Mesenteric fat pad (tissue), 1 donor: ENCODE data around the gene IREB2. TPM values are rescaled to one million over a fixed set of nuclear protein-coding genes. Genes with fewer than 3 reads are reported as not detected.

Experiments
- DNase-seq: peaks from one replicate; pipeline ENCODE4 v3.0.0-alpha.2; 2020; ENCODE audit warnings: low spot score
- long read RNA-seq: library from polyadenylated mRNA; unstranded; transcript quantifications from one replicate; pipeline ENCODE4 v2.0.0, GENCODE V29; 2020
- total RNA-seq: library from RNA; stranded (reverse); fragmentation: NEBNext Ultra II Directional; extraction: Animal tissue kit (Norgen Biotek cat#: 25700); gene quantifications from one replicate; pipeline ENCODE4 v1.2.1, GENCODE V29; 2021
- donor health status: DM: yes; HTN: yes; CAD: no.

The IREB2 gene, protein sequence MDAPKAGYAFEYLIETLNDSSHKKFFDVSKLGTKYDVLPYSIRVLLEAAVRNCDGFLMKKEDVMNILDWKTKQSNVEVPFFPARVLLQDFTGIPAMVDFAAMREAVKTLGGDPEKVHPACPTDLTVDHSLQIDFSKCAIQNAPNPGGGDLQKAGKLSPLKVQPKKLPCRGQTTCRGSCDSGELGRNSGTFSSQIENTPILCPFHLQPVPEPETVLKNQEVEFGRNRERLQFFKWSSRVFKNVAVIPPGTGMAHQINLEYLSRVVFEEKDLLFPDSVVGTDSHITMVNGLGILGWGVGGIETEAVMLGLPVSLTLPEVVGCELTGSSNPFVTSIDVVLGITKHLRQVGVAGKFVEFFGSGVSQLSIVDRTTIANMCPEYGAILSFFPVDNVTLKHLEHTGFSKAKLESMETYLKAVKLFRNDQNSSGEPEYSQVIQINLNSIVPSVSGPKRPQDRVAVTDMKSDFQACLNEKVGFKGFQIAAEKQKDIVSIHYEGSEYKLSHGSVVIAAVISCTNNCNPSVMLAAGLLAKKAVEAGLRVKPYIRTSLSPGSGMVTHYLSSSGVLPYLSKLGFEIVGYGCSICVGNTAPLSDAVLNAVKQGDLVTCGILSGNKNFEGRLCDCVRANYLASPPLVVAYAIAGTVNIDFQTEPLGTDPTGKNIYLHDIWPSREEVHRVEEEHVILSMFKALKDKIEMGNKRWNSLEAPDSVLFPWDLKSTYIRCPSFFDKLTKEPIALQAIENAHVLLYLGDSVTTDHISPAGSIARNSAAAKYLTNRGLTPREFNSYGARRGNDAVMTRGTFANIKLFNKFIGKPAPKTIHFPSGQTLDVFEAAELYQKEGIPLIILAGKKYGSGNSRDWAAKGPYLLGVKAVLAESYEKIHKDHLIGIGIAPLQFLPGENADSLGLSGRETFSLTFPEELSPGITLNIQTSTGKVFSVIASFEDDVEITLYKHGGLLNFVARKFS
- 57.1 TPM for total RNA-seq
- long read RNA-seq, full-length matches to known transcripts = 2 of 30 reads
- long read RNA-seq, partial matches to known transcripts = 14 of 30 reads
- long read RNA-seq, other reads (novel, unspliced or antisense) = 14 of 30 reads

GRCh38 chr15:78437762-78438618 lies at the start of gene IREB2:
TSS of gene IREB2 (plus strand) at chr15:78438216. CDS start at chr15:78438338, 122 bp downstream.
- DNase-seq = peak; percentile 98

- peak; percentile 51 for DNase-seq
Observed at GRCh38 chr15:78388865-78389264, 49.2 kb upstream of the IREB2 start.

- peak; percentile 47 for DNase-seq
Observed at GRCh38 chr15:78389322-78389721, 48.7 kb upstream of the IREB2 start.

DNA sequence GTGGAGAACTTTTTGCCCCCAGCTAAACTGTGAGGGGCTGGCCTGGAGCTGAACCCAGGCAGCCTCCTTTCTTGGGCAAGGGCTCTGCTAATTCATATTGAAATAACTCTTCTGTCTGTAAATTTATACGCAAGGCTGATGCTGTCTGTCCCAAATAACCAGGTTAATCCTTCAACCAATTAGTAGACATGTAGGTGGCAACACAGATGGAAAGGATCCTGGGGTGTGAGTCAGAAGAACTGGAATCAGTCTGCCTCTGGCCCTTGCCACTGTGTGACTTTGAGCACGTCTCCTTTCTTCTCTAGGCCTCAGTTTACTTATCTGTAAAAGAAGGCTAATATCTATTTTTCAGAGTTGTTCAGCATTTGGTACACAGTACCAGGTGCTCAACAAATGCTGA lies 48.3 kb upstream of the IREB2 start:
- DNase-seq = no peak

DNA sequence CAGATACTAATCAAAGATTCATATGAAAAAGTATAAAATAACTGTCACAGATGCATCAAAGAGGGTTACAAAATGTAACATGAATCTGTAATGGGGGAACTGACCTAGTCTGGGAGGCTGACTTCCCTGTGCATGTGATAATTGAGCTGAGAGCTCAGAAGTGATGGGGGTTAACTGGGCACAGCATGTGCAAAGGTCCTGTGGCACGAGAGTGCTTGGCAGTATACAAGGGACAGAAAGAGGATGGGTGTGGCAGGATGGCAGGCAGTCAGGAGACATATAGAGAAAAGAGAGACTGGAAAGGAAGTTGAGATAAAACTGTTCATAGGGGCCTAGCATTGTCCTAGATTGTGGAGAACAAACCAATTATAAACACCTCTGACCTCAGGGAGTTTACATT lies 47.8 kb upstream of the IREB2 start:
- no peak for DNase-seq

GRCh38 chr15:78390826-78391225 lies 47.2 kb upstream of the IREB2 start:
- peak; percentile 28 for DNase-seq

DNA sequence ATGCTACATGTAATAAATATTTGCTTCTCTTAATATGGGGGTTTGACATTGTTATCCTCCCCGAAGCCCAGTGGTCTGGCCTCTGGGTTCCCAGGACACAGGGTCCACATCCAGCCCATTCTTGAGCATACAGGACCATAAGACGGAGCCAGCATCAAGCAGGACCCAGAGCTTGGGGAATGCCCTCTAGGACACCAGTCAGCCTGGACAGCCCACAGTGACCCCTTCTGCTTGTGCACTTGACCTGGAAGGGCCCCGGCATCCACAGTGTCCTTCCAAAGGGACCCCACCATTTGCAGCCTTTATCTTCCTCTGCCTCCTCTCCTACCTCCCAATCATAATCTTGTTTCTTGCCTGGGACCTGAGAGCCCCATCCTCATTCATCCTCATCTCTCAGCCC lies 46.2 kb upstream of the IREB2 start:
- peak; percentile 22 for DNase-seq

- peak; percentile 57 for DNase-seq
Observed at GRCh38 chr15:78392430-78392829, 45.6 kb upstream of the IREB2 start.

DNA sequence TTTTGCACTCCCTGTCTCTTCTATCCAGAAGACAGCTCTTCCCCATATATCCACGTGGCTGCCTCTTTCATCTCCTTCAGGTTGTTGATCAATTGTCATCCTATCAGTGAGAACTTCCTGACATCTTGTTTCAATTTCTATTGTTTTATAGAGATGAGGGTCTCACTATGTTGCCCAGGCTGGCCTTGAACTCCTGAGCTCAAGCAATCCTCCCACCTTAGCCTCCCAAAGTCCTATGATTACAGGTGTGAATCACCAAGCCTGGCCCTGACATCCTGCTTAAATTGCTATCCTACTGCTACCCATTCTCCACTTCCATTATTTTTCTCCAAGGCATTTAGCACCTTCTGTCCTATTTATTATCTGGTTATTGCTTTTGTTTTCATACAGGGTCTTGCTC lies 44.9 kb upstream of the IREB2 start:
- no peak for DNase-seq

GRCh38 chr15:78394026-78394425 lies 44.0 kb upstream of the IREB2 start:
- no peak for DNase-seq

- peak; percentile 51 for DNase-seq
Observed at GRCh38 chr15:78394981-78395616, 42.9 kb upstream of the IREB2 start.

- peak; percentile 62 for DNase-seq
Observed at GRCh38 chr15:78396186-78396814, 41.7 kb upstream of the IREB2 start.

DNA sequence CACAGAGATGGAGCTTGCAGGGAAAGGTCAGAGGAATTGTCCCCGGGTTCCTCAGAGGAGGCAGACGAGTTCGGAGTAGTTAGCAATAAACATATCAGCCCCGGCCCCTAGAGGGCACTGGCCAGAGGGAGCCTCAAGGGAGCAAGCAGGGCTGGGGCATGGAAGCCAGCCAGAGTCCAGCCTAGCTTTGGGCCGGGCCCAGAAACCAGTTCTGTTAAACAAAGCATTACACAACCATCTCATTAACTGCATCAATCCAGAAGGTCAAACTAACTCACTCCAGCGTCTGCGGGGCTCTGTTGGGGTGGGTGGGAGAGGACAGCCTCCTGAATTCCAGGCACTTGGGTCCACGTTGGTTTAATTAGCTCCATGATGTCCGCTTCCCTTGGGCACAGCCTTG lies 41.0 kb upstream of the IREB2 start:
- DNase-seq = peak; percentile 90

DNA sequence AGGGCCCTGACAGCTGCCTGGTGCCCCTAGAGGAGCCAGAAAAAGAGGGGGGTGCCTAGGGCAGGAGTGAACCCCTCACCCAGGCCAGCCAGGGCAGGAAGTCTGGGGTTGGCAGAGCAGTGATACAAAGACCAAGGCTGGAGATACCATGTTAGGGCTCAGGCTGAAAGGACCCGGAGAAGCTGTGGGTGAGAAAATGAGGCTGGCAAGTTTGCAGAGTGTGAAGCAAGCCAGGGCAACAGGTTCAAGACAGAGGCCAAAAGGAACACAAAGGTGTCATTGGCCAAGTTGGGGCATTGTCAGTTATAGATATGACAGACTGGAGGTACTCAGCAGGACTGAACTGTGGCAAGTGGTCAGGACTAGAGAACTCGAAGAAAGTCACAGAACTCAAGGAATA lies 40.6 kb upstream of the IREB2 start:
- peak; percentile 2 for DNase-seq

- DNase-seq = peak; percentile 60
Observed at GRCh38 chr15:78398076-78398825, 39.8 kb upstream of the IREB2 start.

DNA sequence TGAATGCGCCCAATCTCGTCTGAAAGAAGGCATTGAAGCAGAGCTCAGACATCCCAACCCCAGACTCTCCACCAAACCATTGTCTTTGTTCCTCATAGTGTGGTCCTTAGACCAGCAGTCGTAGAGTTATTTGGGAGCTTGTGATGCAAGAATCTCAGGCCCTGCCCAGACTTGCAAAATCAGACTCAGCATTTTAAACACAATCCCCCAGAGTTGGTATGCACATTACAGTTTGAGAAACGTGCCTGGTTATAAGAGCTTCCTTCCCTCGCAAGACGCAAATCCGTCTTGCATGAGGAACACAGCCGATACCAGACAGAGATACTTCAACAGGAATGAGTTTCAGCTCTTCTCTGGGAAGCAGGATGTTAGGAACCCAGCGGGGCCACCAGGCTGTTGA lies 38.9 kb upstream of the IREB2 start:
- DNase-seq = no peak

DNA sequence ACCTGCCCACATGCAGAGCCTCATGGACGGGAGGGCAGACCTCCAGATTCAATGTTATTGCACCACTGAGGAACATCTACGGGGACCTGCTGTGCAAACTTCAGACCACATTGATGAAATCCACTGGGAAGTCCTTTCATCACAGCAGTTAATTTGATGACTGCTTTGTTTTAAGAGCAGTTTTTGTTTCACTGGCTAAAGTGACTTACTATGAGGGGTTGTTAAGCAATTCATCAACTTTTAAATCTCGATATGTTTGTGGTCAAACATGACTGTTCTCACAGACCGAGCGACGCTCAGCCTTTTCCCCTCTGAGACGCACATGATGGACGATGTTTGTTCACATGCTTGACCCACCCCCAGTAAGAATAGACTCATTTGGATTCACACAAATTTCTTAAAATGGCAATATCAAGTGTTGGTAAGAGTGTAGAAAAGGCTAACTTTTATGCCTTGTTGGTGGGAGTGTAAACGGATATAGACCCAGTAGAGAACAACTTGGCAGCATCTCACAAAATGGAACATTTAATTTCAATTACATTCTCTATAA lies 35.9 kb upstream of the IREB2 start:
- peak; percentile 37 for DNase-seq

DNA sequence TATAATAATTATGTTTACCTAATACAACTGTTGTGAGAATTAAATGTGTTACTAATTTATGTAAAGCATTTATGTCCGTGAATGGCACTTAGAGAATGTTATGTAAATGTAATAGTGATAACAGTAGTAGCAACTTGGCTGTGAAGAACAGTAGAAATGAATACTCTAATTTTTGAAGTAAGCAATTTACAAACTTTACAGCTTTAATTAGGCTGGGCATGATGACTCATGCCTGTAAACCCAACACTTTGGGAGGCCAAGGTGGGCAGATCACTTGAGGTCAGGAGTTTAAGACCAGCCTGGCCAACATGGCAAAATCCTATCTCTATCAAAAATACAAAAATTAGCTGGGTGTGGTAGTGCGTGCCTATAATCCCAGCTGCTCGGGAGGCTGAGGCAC lies 33.9 kb upstream of the IREB2 start:
- DNase-seq = no peak

GRCh38 chr15:78404796-78405195 lies 33.2 kb upstream of the IREB2 start:
- DNase-seq = peak; percentile 26
